Heart right ventricle (tissue), 16 donors: ENCODE data around the gene PLEKHA1. TPM values are rescaled to one million over a fixed set of nuclear protein-coding genes. Genes with fewer than 3 reads are reported as not detected.

Experiments
- ATAC-seq, 8 donors: fragments of 200-7000 bp; cut with Tn5 transposase; one replicate each; pipeline ENCODE4 v1.9.1; 2020; ENCODE audit warnings: mild to moderate bottlenecking in 8 of 8, moderate library complexity in 8 of 8, moderate number of reproducible peaks in 1 of 8
- DNase-seq, 2 donors: peaks; one replicate each; pipeline ENCODE4 v3.0.0-alpha.2; 2020
- H3K27ac ChIP-seq, 10 donors: fragments of 200-600 bp; sonication (generic) in 2 of 10; one replicate each; pipeline versions ENCODE4 v1.5.0 to v1.8.0; 2020 to 2022; ENCODE audit warnings: mild to moderate bottlenecking in 3 of 10
- H3K27me3 ChIP-seq, 7 donors: fragments of 200-600 bp; one replicate each; pipeline ENCODE4 v1.8.0; 2021 to 2022; ENCODE audit warnings: mild to moderate bottlenecking in 2 of 7
- H3K36me3 ChIP-seq, 9 donors: fragments of 200-600 bp; sonication (generic) in 1 of 9; one replicate each; pipeline versions ENCODE4 v1.5.0 to v1.8.0; 2020 to 2022; ENCODE audit warnings: mild to moderate bottlenecking in 2 of 9
- H3K4me1 ChIP-seq, 9 donors: fragments of 200-600 bp; sonication (generic) in 1 of 9; one replicate each; pipeline versions ENCODE4 v1.5.0 to v1.8.0; 2020 to 2022; ENCODE audit warnings: mild to moderate bottlenecking in 4 of 9
- H3K4me3 ChIP-seq, 10 donors: fragments of 200-600 bp; sonication (generic) in 2 of 10; one replicate each; pipeline versions ENCODE4 v1.5.0 to v1.8.0; 2020 to 2022; ENCODE audit warnings: mild to moderate bottlenecking in 7 of 10, moderate library complexity in 2 of 10
- H3K9me3 ChIP-seq, 11 donors: fragments of 200-600 bp in 10 of 11; sonication (generic) in 2 of 11; one replicate each; pipeline versions ENCODE4 v1.5.0 to v1.8.0; 2013 to 2022; ENCODE audit warnings: mild to moderate bottlenecking in 2 of 11, control low read depth in 1 of 11, moderate library complexity in 1 of 11
- WGBS, 2 donors: extraction: QIAGEN DNeasy Blood & Tissue Kit; methylation state at CpG; one replicate each; pipeline ENCODE4 v1.1.7; 2013; ENCODE audit warnings: inconsistent platforms in 1 of 2; 5-methylcytosine and 5-hydroxymethylcytosine counted together
- intact Hi-C, 10 donors: fragments of 100-400 bp; cut with DNase I; formaldehyde crosslinking; loops; one replicate each; pipeline versions ENCODE4 v1.11.1 to v1.14.2; 2022
- polyA plus RNA-seq, 2 donors: library from polyadenylated mRNA; stranded (reverse); fragments of 200-250 nt; gene quantifications; one replicate each; pipeline ENCODE4 v1.2.3, GENCODE V29; 2013
- total RNA-seq, 10 donors: library from RNA; stranded (reverse); fragmentation: NEBNext Ultra II Directional in 3 of 10; extraction: Animal tissue kit (Norgen Biotek cat#: 25700) in 3 of 10; gene quantifications; one replicate each; pipeline versions ENCODE4 v1.2.1 to v1.2.4, GENCODE V29; 2021 to 2023
- TF ChIP-seq, protein P1 (sequence below), 9 donors: fragments of 200-600 bp; sonication (generic) in 2 of 9; IDR thresholded peaks; one replicate each; pipeline versions ENCODE4 v1.5.0 to v1.8.0; 2021 to 2022; ENCODE audit warnings: antibody characterized with exemption in 9 of 9, mild to moderate bottlenecking in 5 of 9, moderate library complexity in 1 of 9
- donor health status: Arrhythmogenic right ventricular cardiomyopathy.
- donor health status: ischemic (EF 13 %, LVEDD 7.1; RV severe dilation, severe dysfunction).
- donor health status: healthy with polysubstance abuse.
- donor health status: DM: no; HTN: yes; CAD: no.
- donor health status: DM: no; HTN: no; CAD: no.
- donor health status: ischemic (EF 25% LVEDD 6.9; RV normal size, moderate dysfunction).
- donor health status: ischemic (EF 25% LVEDD 5.7; RV mildly dilated, moderate dysfunction).
- donor health status: healthy.
- donor health status: DM: yes; HTN: yes; CAD: no.
- donor health status: Ischemic cardiomyopathy.
- donor health status: ischemic (EF 35%, LVEDD 5.7; RV mildly dilated, moderate dysfunction).
- donor health status: nonischemic (EF 11% LVEDD 7.7; RV severe dilation, severe dysfunction).
- donor health status: DM: yes; HTN: yes; CAD: no.
- donor health status: PGD.
- donor health status: ischemic (EF 29% LVEDD 5.4; RV normal size, mild dysfunction).
- donor health status: nonischemic (EF 23%, LVEDD 6.1; RV moderate dilation, normal function).

PLEKHA1 gene
- total and polyA plus RNA-seq, 12 donors = 16.7 to 72.9 (median 49.4) TPM

DNA sequence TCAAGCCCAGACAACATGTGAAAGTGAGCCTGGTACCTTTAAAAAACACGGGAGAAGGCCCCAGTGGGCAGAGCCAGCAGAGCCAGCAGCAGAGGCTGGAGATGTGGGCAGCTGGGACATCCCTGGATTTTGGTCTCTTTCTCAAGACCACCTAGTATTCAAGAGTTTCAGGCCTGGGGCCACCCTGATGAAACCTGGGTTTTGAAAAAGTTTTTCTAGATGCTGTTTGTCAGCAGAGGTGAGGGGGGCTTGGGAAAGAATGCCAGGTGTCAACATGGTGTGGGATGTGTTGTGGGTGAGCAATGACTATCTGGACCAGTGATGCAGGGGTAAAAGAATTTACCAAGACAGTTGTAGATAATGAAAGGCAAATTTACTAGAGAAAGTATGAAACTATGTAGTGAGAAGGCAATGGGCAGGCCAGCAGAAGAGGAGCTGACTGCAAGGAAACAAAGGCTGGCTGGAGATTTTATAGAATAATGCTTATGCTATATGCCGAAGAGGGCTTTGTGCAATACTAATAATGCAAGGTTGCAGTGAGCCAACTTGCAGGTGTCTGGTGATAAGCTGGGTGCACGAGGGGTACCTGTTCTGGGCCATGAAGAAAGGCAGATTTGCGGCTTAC is 28.1 kb upstream of the PLEKHA1 start:
- Histone ChIP-seq H3K27ac (no peak overlapping the region), H3K4me1 (peaks cover under 1 to 23% (median 7%) of the 10 kb centered on the region in 9 donors), H3K4me3 (no peak overlapping the region), H3K9me3 (no peaks in the 10 kb centered on the region), H3K27me3 (no peaks in the 10 kb centered on the region), H3K36me3 (no peaks in the 10 kb centered on the region)
- 96% methylated on average over 4 of the region's 4 CpGs for WGBS, 2 donors
- ATAC-seq (no peak), DNase-seq (no peak)
- TF ChIP-seq, protein P1, sequence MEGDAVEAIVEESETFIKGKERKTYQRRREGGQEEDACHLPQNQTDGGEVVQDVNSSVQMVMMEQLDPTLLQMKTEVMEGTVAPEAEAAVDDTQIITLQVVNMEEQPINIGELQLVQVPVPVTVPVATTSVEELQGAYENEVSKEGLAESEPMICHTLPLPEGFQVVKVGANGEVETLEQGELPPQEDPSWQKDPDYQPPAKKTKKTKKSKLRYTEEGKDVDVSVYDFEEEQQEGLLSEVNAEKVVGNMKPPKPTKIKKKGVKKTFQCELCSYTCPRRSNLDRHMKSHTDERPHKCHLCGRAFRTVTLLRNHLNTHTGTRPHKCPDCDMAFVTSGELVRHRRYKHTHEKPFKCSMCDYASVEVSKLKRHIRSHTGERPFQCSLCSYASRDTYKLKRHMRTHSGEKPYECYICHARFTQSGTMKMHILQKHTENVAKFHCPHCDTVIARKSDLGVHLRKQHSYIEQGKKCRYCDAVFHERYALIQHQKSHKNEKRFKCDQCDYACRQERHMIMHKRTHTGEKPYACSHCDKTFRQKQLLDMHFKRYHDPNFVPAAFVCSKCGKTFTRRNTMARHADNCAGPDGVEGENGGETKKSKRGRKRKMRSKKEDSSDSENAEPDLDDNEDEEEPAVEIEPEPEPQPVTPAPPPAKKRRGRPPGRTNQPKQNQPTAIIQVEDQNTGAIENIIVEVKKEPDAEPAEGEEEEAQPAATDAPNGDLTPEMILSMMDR (IDR thresholded peaks at IDR 0.05) = no peak
- intact Hi-C loops = loop anchor here in 1 of 10 donors (10.0 kb wide), 1 partner anchor 88 kb away; no protein-coding TSS in a partner anchor

DNA sequence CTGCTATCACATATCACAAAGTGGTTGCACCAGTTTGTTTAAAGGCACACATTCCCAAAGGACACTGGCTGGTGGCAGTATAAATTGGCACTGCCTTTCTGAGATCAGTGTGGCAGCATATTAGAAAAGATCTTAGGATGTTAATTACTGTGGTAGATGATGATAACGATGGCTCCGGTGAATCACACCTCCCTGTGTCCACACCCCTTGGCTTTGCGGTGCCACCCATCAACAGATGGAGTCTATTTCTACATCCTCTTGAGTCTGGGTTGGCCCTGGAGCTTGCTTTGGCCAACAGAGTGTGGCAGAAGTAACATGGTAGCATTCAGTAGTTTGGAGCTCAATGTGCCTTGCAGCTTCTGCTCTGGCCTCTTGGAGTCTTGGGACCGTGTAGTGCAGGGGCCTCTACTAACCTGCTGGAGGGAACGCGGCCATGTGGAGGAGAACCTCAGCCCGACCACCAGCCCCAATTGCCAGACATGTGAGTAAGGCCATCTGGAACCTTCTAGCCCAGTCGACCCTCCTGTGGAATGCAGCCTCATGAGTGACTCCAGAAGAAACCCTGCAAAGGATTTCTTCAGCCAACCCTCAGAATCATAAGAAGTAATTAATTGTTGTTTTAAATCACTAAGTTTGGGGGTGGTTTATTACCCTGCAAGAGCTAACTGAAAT is 27.2 kb upstream of the PLEKHA1 start:
- WGBS, 2 donors = 82 to 85% methylated on average over 8 of the region's 8 CpGs
- Histone ChIP-seq H3K27ac (no peak overlapping the region), H3K4me3 (no peak overlapping the region), H3K36me3 (no peaks in the 10 kb centered on the region), H3K9me3 (no peaks in the 10 kb centered on the region), H3K27me3 (no peaks in the 10 kb centered on the region), H3K4me1 (peaks cover 0 to 18% (median 3%) of the 10 kb centered on the region in 9 donors)
- no peak for ATAC-seq
- DNase-seq = no peak
- TF ChIP-seq, protein P1 (IDR thresholded peaks at IDR 0.05) = no peak
- intact Hi-C loops = loop anchor here in 1 of 10 donors (10.0 kb wide), 1 partner anchor 87 kb away; no protein-coding TSS in a partner anchor

DNA sequence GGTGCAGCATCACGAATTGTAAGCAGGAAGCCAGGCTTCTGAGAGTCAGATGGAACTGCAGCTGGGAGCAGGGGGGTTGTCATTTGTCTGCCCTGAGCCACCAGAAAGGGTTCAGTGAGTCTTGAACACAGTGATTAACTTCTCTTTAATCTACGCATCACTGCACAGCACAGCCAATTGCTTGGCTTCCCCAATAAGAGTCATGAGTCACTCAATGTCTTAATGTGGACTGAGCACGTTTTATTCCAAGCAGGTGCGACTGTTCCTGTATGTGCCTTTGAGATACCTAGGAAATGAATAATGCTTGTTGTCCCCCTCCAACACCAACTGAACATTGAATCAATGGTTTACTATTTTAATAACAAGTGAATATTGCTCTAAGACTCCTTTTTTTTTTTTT is 26.0 kb upstream of the PLEKHA1 start:
- intact Hi-C loops = loop anchor here in 1 of 10 donors (10.0 kb wide), 1 partner anchor 86 kb away; no protein-coding TSS in a partner anchor
- TF ChIP-seq, protein P1 (IDR thresholded peaks at IDR 0.05) = no peak
- WGBS, 2 donors = 88 to 89% methylated on average over 4 of the region's 4 CpGs

DNA sequence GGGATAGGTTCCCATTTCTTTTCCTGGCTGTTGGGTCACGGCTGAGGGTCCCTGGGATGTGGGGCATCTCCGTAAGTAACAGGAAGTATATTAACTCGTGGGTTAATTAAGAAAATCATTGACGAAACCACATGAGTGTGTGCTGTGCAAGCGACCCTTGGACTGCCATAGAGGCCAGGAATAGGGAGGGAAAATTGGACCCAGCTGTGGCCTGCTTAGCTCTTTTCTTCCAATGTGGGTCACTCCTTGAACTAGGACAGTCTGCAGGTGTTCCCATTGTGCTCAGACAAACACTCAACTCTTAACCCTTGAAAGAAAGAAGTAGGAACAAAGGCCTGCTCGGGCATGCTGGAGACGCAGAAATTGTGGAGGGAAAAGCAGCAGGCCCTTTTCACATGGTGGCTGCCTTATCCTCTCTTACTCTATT is 25.6 kb upstream of the PLEKHA1 start:
- 89 to 91% methylated on average over 7 of the region's 7 CpGs for WGBS, 2 donors
- intact Hi-C loops = loop anchor here in 1 of 10 donors (10.0 kb wide), 1 partner anchor 86 kb away; no protein-coding TSS in a partner anchor
- ATAC-seq (no peak), DNase-seq (no peak)
- Histone ChIP-seq H3K27ac (no peak overlapping the region), H3K9me3 (no peaks in the 10 kb centered on the region), H3K4me3 (no peak overlapping the region), H3K36me3 (no peaks in the 10 kb centered on the region), H3K4me1 (peaks cover 0 to 8% (median 0%) of the 10 kb centered on the region in 9 donors), H3K27me3 (no peaks in the 10 kb centered on the region)
- TF ChIP-seq, protein P1 (IDR thresholded peaks at IDR 0.05) = no peak

More for the DNA sequence above, 26.0 kb upstream of the PLEKHA1 start:
- Histone ChIP-seq H3K27me3 (no peaks in the 10 kb centered on the region), H3K4me1 (peaks cover 0 to 8% (median 0%) of the 10 kb centered on the region in 9 donors), H3K9me3 (no peaks in the 10 kb centered on the region), H3K27ac (no peak overlapping the region), H3K36me3 (no peaks in the 10 kb centered on the region), H3K4me3 (no peak overlapping the region)
- ATAC-seq (no peak), DNase-seq (no peak)
